Activated naive CD4-positive, alpha-beta T cell treated with anti-CD3 and anti-CD28 coated beads, Interleukin-2, amount 10 ng/mL, durations not matched to agents 5 hours and 36 hours (primary cell): Measurements from ENCODE around the gene GNAQ. TPM values are rescaled to one million over a fixed set of nuclear protein-coding genes. Genes with fewer than 3 reads are reported as not detected.

ENCODE experiments used
- total RNA-seq, 2 experiments: library from RNA; stranded (reverse); gene quantifications; one replicate each; pipeline ENCODE4 v1.2.3, GENCODE V29; 2021

GNAQ gene
- 10 to 100 TPM; 30.3 TPM for total RNA-seq

GRCh38 chr9:78031444-78031892 lies at the start of gene GNAQ:
Gene GNAQ (minus strand): TSS chr9:78031811. CDS start chr9:78031235, 576 bp downstream.

Other genes with a start within 250 kb of the GNAQ start
- gene CEP78, start 204.3 kb upstream of the GNAQ start, total RNA-seq = 10 to 100 TPM; 42.3 to 42.8 TPM